ENCODE results near the gene SAFB2. TPM values are rescaled to one million over a fixed set of nuclear protein-coding genes. Genes with fewer than 3 reads are reported as not detected.

SAFB2 gene
- total and polyA plus RNA-seq, 9 of the 15 experiments (the other 6 are each of a cell fraction or from before 2014, with no cell fraction given), result 4.5 to 103 (median 47.3) TPM

GRCh38 chr19:5585461-5586299 lies 36.9 kb downstream of the SAFB2 start (continued):
- TF ChIP-seq BCLAF1 (IDR thresholded peaks at IDR 0.05; ENCODE audit: borderline replicate concordance in 1 of 2, control insufficient read depth in 1 of 2, low read depth in 2 of 2, low read length in 1 of 2) (no peak), ZBTB2 (IDR thresholded peaks at IDR 0.05) (no peak), ZZZ3 (IDR thresholded peaks at IDR 0.05) (no peak), ZC3H11A (IDR thresholded peaks at IDR 0.05; ENCODE audit: low read depth, low read length) (no peak), LEF1 (IDR thresholded peaks at IDR 0.05) (no peak; the same call in 1 of the 2 replicates), BCOR (IDR thresholded peaks at IDR 0.05) (no peak), SREBF1 (IDR thresholded peaks at IDR 0.05; ENCODE audit: borderline replicate concordance, low read depth, low read length) (no peak), KDM1A (IDR thresholded peaks at IDR 0.05) (no peak), RHOXF2B (CRISPR knock-in tag; conservative IDR thresholded peaks at IDR 0.05) (no peak), TRIM28 (IDR thresholded peaks at IDR 0.05) (no peak), ZBTB33 (CRISPR knock-in tag; IDR thresholded peaks at IDR 0.05) (peak; percentile 97), MITF (IDR thresholded peaks at IDR 0.05) (no peak), COPS2 (conservative IDR thresholded peaks at IDR 0.05) (no peak), CEBPB (tag; IDR thresholded peaks at IDR 0.05) (no peak), MCM2 (IDR thresholded peaks at IDR 0.05; ENCODE audit: low read depth) (no peak), MECOM (CRISPR knock-in tag; IDR thresholded peaks at IDR 0.05) (no peak), ZNF551 (CRISPR knock-in tag; IDR thresholded peaks at IDR 0.05) (no peak), FOXA1 (IDR thresholded peaks at IDR 0.05; ENCODE audit: borderline replicate concordance) (no peak), ASH1L (IDR thresholded peaks at IDR 0.05; ENCODE audit: borderline replicate concordance, low read depth, partially characterized antibody) (no peak), ZNF140 (CRISPR knock-in tag; IDR thresholded peaks at IDR 0.05) (no peak), GATAD2A (IDR thresholded peaks at IDR 0.05) (no peak), TOE1 (IDR thresholded peaks at IDR 0.05; ENCODE audit: borderline replicate concordance) (peak; percentile 44; the same call in 1 of the 2 replicates), TOE1 (CRISPR knock-in tag; IDR thresholded peaks at IDR 0.05; ENCODE audit: borderline replicate concordance, low read depth) (no peak)

Measured in K562 (cell line).